Measurements from ENCODE around the gene CEBPZOS.

The CEBPZOS gene

DNA sequence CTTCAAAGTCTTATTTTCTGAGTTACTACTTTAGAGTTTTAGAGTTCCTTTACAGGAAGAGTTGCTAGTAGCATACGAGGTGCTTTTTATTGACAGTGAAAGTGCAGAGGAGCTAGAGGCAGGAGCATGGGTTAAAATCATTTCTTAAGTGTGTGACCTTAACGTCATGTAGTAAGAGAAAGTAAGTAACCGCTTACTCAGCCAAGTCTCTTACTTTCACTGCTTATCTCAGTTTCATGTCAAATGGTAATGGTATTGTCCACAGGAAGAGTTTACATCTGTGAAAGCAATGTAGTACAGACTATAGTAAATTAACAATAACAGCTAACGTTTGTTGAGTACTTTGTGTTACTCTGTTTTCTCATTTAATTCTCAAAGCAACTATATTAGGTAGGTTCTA is 47.7 kb downstream of the CEBPZOS start:
- no peak for DNase-seq

- DNase-seq = no peak
These were observed 48.5 kb downstream of the CEBPZOS start for GRCh38 chr2:37244755-37245154.

DNA sequence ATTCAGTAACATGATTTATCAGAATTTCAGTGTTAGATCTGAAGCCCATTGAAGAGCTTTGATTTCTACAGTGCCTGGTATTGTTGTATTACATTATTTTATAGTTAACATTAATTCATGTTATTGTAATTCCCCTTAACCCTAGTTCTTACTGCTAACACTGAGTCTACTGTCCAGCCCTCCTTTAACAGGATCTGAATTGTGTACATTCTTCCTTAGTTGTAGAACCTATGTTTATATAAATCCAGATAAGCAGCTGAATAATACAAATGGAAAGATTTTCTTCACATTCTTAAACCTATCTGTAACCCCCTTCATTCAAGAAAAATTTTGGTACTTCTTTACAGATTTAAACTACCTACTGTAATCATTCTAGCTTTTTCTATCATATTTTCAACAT is 49.9 kb downstream of the CEBPZOS start:
- DNase-seq = no peak

- no peak for DNase-seq
These were observed 54.8 kb downstream of the CEBPZOS start for GRCh38 chr2:37250869-37251740.
